MM.1S (cell line): ENCODE results near the gene MYMX.

Experiments
- CTCF ChIP-seq: fragments of 300-600 bp; sonication (generic); IDR thresholded peaks from 2 replicates; pipeline ENCODE4 v1.5.1; 2016; ENCODE audit warnings: antibody characterized with exemption, low read length, mixed read lengths
- EZH2 ChIP-seq: fragments of 300-600 bp; sonication (generic); optimal IDR thresholded peaks from 2 replicates; pipeline ENCODE3; 2017; ENCODE audit warnings: low read depth, mild to moderate bottlenecking, antibody characterized with exemption, low read length, mixed read lengths
- EZH2phosphoT487 ChIP-seq: fragments of 300-600 bp; sonication (generic); IDR thresholded peaks from 2 replicates; pipeline ENCODE4 v1.6.1; 2018; ENCODE audit warnings: antibody characterized with exemption, low read length

GRCh38 chr6:44234101-44235025 lies 17.6 kb downstream of the MYMX start:
- TF ChIP-seq CTCF (peak; percentile 56), EZH2 (no peak), EZH2phosphoT487 (no peak)
